Trophoblast cell (in vitro differentiated cells and primary cell): ENCODE data around the gene MGAT4C.

Experiments used
- DNase-seq, 2 donors: peaks; one replicate each; pipeline ENCODE4 v3.0.0-alpha.2; 2016
- H2AFZ ChIP-seq: 2 replicates; pipeline ENCODE4 v1.6.1; 2013; ENCODE audit warnings: low read length, moderate library complexity, mild to moderate bottlenecking; ENCODE audit not compliant: insufficient read depth, poor library complexity
- H2AK5ac ChIP-seq: 2 replicates; pipeline ENCODE4 v1.6.1; 2013; ENCODE audit warnings: mild to moderate bottlenecking, low read length
- H2BK120ac ChIP-seq: 2 replicates; pipeline ENCODE4 v1.6.1; 2013; ENCODE audit warnings: low read length, mild to moderate bottlenecking, moderate library complexity; ENCODE audit not compliant: insufficient read depth, poor library complexity
- H2BK12ac ChIP-seq: 2 replicates; pipeline ENCODE4 v1.6.1; 2013; ENCODE audit warnings: mild to moderate bottlenecking, low read length, moderate library complexity
- H2BK5ac ChIP-seq: 2 replicates; pipeline ENCODE4 v1.6.1; 2013; ENCODE audit warnings: low read length, low read depth, moderate library complexity, mild to moderate bottlenecking; ENCODE audit not compliant: poor library complexity
- H3K14ac ChIP-seq: 2 replicates; pipeline ENCODE4 v1.6.1; 2013; ENCODE audit warnings: mild to moderate bottlenecking, low read length
- H3K18ac ChIP-seq: 2 replicates; pipeline ENCODE4 v1.6.1; 2013; ENCODE audit warnings: mild to moderate bottlenecking, low read length
- H3K23ac ChIP-seq: 2 replicates; pipeline ENCODE4 v1.6.1; 2013; ENCODE audit warnings: low read length
- H3K27ac ChIP-seq: 2 replicates; pipeline ENCODE4 v1.5.1; 2013; ENCODE audit warnings: low read depth, mild to moderate bottlenecking, inconsistent platforms, low read length, moderate library complexity
- H3K27me3 ChIP-seq: 2 replicates; pipeline ENCODE4 v1.6.1; 2013; ENCODE audit warnings: inconsistent platforms, mild to moderate bottlenecking, low read length, moderate library complexity; ENCODE audit not compliant: insufficient read depth
- H3K36me3 ChIP-seq, 2 experiments: 1 replicate in 1 of 2; 2 replicates in 1 of 2; pipeline ENCODE4 v1.6.1; 2013; ENCODE audit warnings: low read length in 2 of 2, mild to moderate bottlenecking in 2 of 2, moderate library complexity in 1 of 2; ENCODE audit not compliant: insufficient read depth in 2 of 2, control insufficient read depth in 1 of 2
- H3K4ac ChIP-seq: 2 replicates; pipeline ENCODE4 v1.6.1; 2013; ENCODE audit warnings: low read depth, mild to moderate bottlenecking, low read length, moderate library complexity
- H3K4me1 ChIP-seq, 2 experiments: 1 replicate in 1 of 2; 2 replicates in 1 of 2; pipeline ENCODE4 v1.6.1; 2013; ENCODE audit warnings: low read length in 2 of 2, mild to moderate bottlenecking in 2 of 2, moderate library complexity in 1 of 2; ENCODE audit not compliant: insufficient read depth in 2 of 2, control insufficient read depth in 1 of 2
- H3K4me2 ChIP-seq: 2 replicates; pipeline ENCODE4 v1.6.1; 2013; ENCODE audit warnings: inconsistent platforms, mild to moderate bottlenecking, low read length, moderate library complexity
- H3K4me3 ChIP-seq: 2 replicates; pipeline ENCODE4 v1.5.1; 2013; ENCODE audit warnings: mild to moderate bottlenecking, low read depth, low read length, inconsistent platforms
- H3K79me1 ChIP-seq: one replicate; pipeline ENCODE4 v1.6.1; 2013; ENCODE audit warnings: low read length
- H3K79me2 ChIP-seq: 2 replicates; pipeline ENCODE4 v1.6.1; 2013; ENCODE audit warnings: low read length, mild to moderate bottlenecking; ENCODE audit not compliant: control insufficient read depth, insufficient read depth, poor library complexity
- H3K9ac ChIP-seq: 2 replicates; pipeline ENCODE4 v1.6.1; 2013; ENCODE audit warnings: mild to moderate bottlenecking, low read length
- H3K9me3 ChIP-seq: 2 replicates; pipeline ENCODE4 v1.6.1; 2013; ENCODE audit warnings: low read depth, mild to moderate bottlenecking, control low read depth, inconsistent platforms, low read length; ENCODE audit not compliant: insufficient read depth
- H4K12ac ChIP-seq: 2 replicates; pipeline ENCODE4 v1.6.1; 2013; ENCODE audit warnings: low read depth, mild to moderate bottlenecking, low read length, moderate library complexity
- H4K8ac ChIP-seq: 2 replicates; pipeline ENCODE4 v1.6.1; 2013; ENCODE audit warnings: low read depth, mild to moderate bottlenecking, low read length, moderate library complexity
- H4K91ac ChIP-seq: one replicate; pipeline ENCODE4 v1.6.1; 2013; ENCODE audit warnings: low read depth, mild to moderate bottlenecking, low read length, moderate library complexity
- WGBS: extraction: QIAGEN DNeasy Blood & Tissue Kit; methylation state at CpG from one replicate; pipeline ENCODE4 v1.1.7; 2013; ENCODE audit warnings: missing lambda C conversion rate; ENCODE audit not compliant: insufficient read length, insufficient coverage; ENCODE audit errors: extremely low coverage; 5-methylcytosine and 5-hydroxymethylcytosine counted together

Gene MGAT4C

DNA sequence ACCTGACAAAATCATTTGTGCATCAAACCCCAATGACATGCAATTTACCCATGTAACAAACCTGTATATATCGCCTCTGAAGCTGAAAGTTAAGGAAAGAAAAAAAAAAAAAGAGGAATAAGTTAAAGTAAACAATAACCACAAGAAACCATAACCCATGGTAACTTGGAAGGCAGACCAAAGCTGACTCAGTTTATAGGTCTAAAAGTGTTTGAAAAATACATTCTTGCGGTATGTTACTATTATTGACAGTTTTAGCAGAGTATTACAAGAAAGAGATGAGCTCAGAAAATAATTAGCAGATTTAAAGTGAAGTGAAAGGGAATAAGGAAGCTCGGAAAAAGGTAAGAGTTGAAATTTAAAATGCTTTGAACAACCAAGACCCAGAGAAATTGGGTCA lies 34.4 kb upstream of the MGAT4C start:
- no CpG with 5 or more reads among the region's 3 CpGs for WGBS
- Histone ChIP-seq H4K12ac (no peak overlapping the region), H2BK5ac (no peak overlapping the region)

GRCh38 chr12:86286119-86286518 lies 29.9 kb upstream of the MGAT4C start:
- no CpG with 5 or more reads among the region's 2 CpGs for WGBS
- no peak overlapping the region for H3K4me3 ChIP-seq
- no peak for DNase-seq
- no peak overlapping the region for H3K14ac ChIP-seq
- no peak overlapping the region for H3K27ac ChIP-seq
- H2AK5ac ChIP-seq: no peak overlapping the region
- H2AFZ ChIP-seq: no peak overlapping the region
- no peaks in the 10 kb centered on the region for H3K4me1 ChIP-seq
- H4K91ac ChIP-seq: no peak overlapping the region
- no peak overlapping the region for H3K18ac ChIP-seq
- no peak overlapping the region for H3K9ac ChIP-seq
- no peak overlapping the region for H4K12ac ChIP-seq
- H3K79me1 ChIP-seq: no peaks in the 10 kb centered on the region
- H3K23ac ChIP-seq: no peak overlapping the region
- H2BK5ac ChIP-seq: no peak overlapping the region
- no peak overlapping the region for H3K4ac ChIP-seq
- H2BK12ac ChIP-seq: no peak overlapping the region
- H3K4me2 ChIP-seq: no peak overlapping the region
- H3K79me2 ChIP-seq: no peaks in the 10 kb centered on the region
- H3K36me3 ChIP-seq: no peaks in the 10 kb centered on the region
- no peaks in the 10 kb centered on the region for H3K27me3 ChIP-seq
- no peak overlapping the region for H2BK120ac ChIP-seq
- no peak overlapping the region for H4K8ac ChIP-seq
- no peaks in the 10 kb centered on the region for H3K9me3 ChIP-seq

More for the DNA sequence above, 34.4 kb upstream of the MGAT4C start:
- Histone ChIP-seq H4K8ac (no peak overlapping the region), H3K4me3 (no peak overlapping the region), H3K27me3 (no peaks in the 10 kb centered on the region), H2AK5ac (no peak overlapping the region), H3K9me3 (no peaks in the 10 kb centered on the region), H2BK120ac (no peak overlapping the region), H3K23ac (no peak overlapping the region), H3K4me1 (no peaks in the 10 kb centered on the region), H3K14ac (no peak overlapping the region), H3K79me2 (no peaks in the 10 kb centered on the region), H3K36me3 (no peaks in the 10 kb centered on the region), H2AFZ (no peak overlapping the region), H3K4me2 (no peak overlapping the region), H3K4ac (no peak overlapping the region), H2BK12ac (no peak overlapping the region), H4K91ac (no peak overlapping the region), H3K9ac (no peak overlapping the region), H3K79me1 (no peaks in the 10 kb centered on the region), H3K18ac (no peak overlapping the region), H3K27ac (no peak overlapping the region)
- DNase-seq: no peak

DNA sequence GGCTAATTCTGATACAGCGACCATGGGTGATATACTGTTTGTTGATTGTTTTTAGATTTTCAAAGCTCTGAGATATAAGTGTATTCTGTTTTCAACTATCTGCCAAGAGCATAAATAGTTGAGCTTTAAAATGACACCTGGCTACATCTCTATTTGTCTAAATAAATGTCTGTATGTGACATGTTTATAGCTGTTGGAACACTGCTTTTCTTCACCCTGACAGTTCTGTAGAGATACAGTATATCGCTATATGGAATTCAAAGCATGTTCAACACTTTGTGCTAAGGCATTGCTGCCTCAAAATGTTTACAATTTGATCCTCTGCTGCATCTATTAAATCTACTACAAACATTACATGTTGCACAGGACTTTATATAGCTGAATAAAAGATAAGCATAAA lies 27.4 kb upstream of the MGAT4C start:
- H4K8ac ChIP-seq: no peak overlapping the region
- no peak overlapping the region for H2BK120ac ChIP-seq
- H3K9ac ChIP-seq: no peak overlapping the region
- H2AFZ ChIP-seq: no peak overlapping the region
- H4K12ac ChIP-seq: no peak overlapping the region
- no peak for DNase-seq
- H3K9me3 ChIP-seq: no peaks in the 10 kb centered on the region
- H2BK12ac ChIP-seq: no peak overlapping the region
- H3K4ac ChIP-seq: no peak overlapping the region
- H3K23ac ChIP-seq: no peak overlapping the region
- H3K14ac ChIP-seq: no peak overlapping the region
- H3K4me1 ChIP-seq: no peaks in the 10 kb centered on the region
- no peaks in the 10 kb centered on the region for H3K79me2 ChIP-seq
- no peak overlapping the region for H3K18ac ChIP-seq
- no peaks in the 10 kb centered on the region for H3K79me1 ChIP-seq
- H2AK5ac ChIP-seq: no peak overlapping the region
- H3K36me3 ChIP-seq: no peaks in the 10 kb centered on the region
- no peak overlapping the region for H4K91ac ChIP-seq
- no peak overlapping the region for H3K27ac ChIP-seq
- no peak overlapping the region for H3K4me3 ChIP-seq
- H3K4me2 ChIP-seq: no peak overlapping the region
- WGBS: no CpG with 5 or more reads among the region's 2 CpGs
- H3K27me3 ChIP-seq: no peaks in the 10 kb centered on the region
- no peak overlapping the region for H2BK5ac ChIP-seq

GRCh38 chr12:86275356-86275755 lies 19.2 kb upstream of the MGAT4C start:
- no peaks in the 10 kb centered on the region for H3K27me3 ChIP-seq
- no peak overlapping the region for H3K9ac ChIP-seq
- H4K91ac ChIP-seq: no peak overlapping the region
- H4K12ac ChIP-seq: no peak overlapping the region
- H3K79me1 ChIP-seq: no peaks in the 10 kb centered on the region
- no peaks in the 10 kb centered on the region for H3K36me3 ChIP-seq
- no peak overlapping the region for H3K4ac ChIP-seq
- no peak overlapping the region for H3K4me3 ChIP-seq
- no peak overlapping the region for H2BK5ac ChIP-seq
- no peaks in the 10 kb centered on the region for H3K9me3 ChIP-seq
- H3K27ac ChIP-seq: no peak overlapping the region
- H2BK120ac ChIP-seq: no peak overlapping the region
- no peak overlapping the region for H3K4me2 ChIP-seq
- no peak overlapping the region for H2BK12ac ChIP-seq
- no peaks in the 10 kb centered on the region for H3K79me2 ChIP-seq
- no peak overlapping the region for H3K18ac ChIP-seq
- WGBS: no CpG with 5 or more reads among the region's 5 CpGs
- H2AFZ ChIP-seq: no peak overlapping the region
- DNase-seq: no peak
- H2AK5ac ChIP-seq: no peak overlapping the region
- H4K8ac ChIP-seq: no peak overlapping the region
- H3K4me1 ChIP-seq: no peaks in the 10 kb centered on the region
- H3K14ac ChIP-seq: no peak overlapping the region
- no peak overlapping the region for H3K23ac ChIP-seq
